ENCODE results near the gene KIAA1328.

The KIAA1328 gene

GRCh38 chr18:37277804-37278203 is 448.9 kb downstream of the KIAA1328 start:
- DNase-seq (ENCODE audit: low read depth, low spot score), result no peak

All from brain pericyte (primary cell).